ENCODE measurements around the gene CCDC86.

- TF ChIP-seq CTCF (IDR thresholded peaks at IDR 0.05; ENCODE audit: insufficient read depth, low read length) (no peak), REST (IDR thresholded peaks at IDR 0.05; ENCODE audit: insufficient replicate concordance, low read depth) (no peak)
These were observed 29.6 kb downstream of the CCDC86 start for GRCh38 chr11:60871378-60872061.

Measured in HL-60 (cell line).